Chondrocyte (in vitro differentiated cells): Measurements from ENCODE around the gene LYRM1. TPM values are rescaled to one million over a fixed set of nuclear protein-coding genes. Genes with fewer than 3 reads are reported as not detected.
A peak's percentile ranks its signal among the peaks of the same experiment; 100 is the strongest.

Experiments used
- DNase-seq: peaks from one replicate; pipeline ENCODE4 v3.0.0; 2021; ENCODE audit warnings: mixed read lengths, low spot score
- H3K27ac Mint-ChIP-seq: one replicate; pipeline ENCODE4 v1.8.0; 2021; ENCODE audit warnings: mild to moderate bottlenecking, moderate library complexity, mixed read lengths; ENCODE audit not compliant: unreplicated experiment
- H3K27me3 Mint-ChIP-seq: 2 replicates; pipeline ENCODE4 v1.8.0; 2021; ENCODE audit warnings: low read depth, mixed read lengths
- H3K36me3 Mint-ChIP-seq: 2 replicates; pipeline ENCODE4 v1.8.0; 2021; ENCODE audit warnings: low read depth, mixed read lengths
- H3K4me1 Mint-ChIP-seq: 2 replicates; pipeline ENCODE4 v1.8.0; 2021; ENCODE audit warnings: low read depth, mild to moderate bottlenecking, mixed read lengths
- H3K4me3 Mint-ChIP-seq: one replicate; pipeline ENCODE4 v1.8.0; 2021; ENCODE audit warnings: mild to moderate bottlenecking, moderate library complexity, mixed read lengths; ENCODE audit not compliant: unreplicated experiment
- H3K9me3 Mint-ChIP-seq: 2 replicates; pipeline ENCODE4 v1.8.0; 2021; ENCODE audit warnings: low read depth, mixed read lengths
- CTCF ChIP-seq: fragments of 200-600 bp; sonication (generic); IDR thresholded peaks from 2 replicates; pipeline ENCODE4 v1.5.0; 2021; ENCODE audit warnings: antibody characterized with exemption, mild to moderate bottlenecking, moderate library complexity
- total RNA-seq: library from RNA; stranded (reverse); gene quantifications from 3 replicates; pipeline ENCODE4 v1.2.1, GENCODE V29; 2021

LYRM1 gene
- total RNA-seq, 1 donor from 2014 or later, result 20.1 TPM

GRCh38 chr16:20918486-20919239 lies 18.1 kb downstream of the LYRM1 start:
- H3K27ac Mint-ChIP-seq, result peak overlapping the region; percentile 43
- H3K9me3 Mint-ChIP-seq, result no peaks in the 10 kb centered on the region
- H3K4me3 Mint-ChIP-seq, result no peak overlapping the region
- H3K4me1 Mint-ChIP-seq, result peaks cover 23% of the 10 kb centered on the region
- no peaks in the 10 kb centered on the region for H3K27me3 Mint-ChIP-seq
- no peak for TF ChIP-seq CTCF
- no peak for DNase-seq
- H3K36me3 Mint-ChIP-seq, result peaks cover 6% of the 10 kb centered on the region

GRCh38 chr16:20920091-20920490 lies 19.5 kb downstream of the LYRM1 start:
- H3K4me1 Mint-ChIP-seq, result peaks cover 20% of the 10 kb centered on the region
- no peak for TF ChIP-seq CTCF
- no peak for DNase-seq

DNA sequence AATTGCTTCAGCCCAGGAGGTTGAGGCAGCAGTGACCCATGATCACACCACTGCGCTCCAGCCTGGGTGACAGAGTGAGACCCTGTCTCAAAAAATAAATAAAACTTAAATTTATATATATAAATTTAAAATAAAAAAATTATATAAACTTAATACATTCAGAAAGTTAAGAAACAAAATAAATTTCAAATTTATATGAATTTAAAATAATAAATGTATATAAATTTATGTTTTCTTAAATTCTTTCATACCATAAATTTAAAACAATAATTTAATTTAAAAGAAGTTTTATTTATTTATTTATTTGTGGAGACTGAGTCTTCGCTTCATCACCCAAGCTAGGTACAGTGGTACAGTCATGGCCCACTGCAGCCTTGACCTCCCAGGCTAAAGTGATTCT lies 20.2 kb downstream of the LYRM1 start:
- Mint-ChIP-seq H3K27ac (no peak overlapping the region), H3K9me3 (no peaks in the 10 kb centered on the region), H3K36me3 (peaks cover 8% of the 10 kb centered on the region), H3K27me3 (no peaks in the 10 kb centered on the region), H3K4me1 (peaks cover 20% of the 10 kb centered on the region), H3K4me3 (no peak overlapping the region)
- no peak for TF ChIP-seq CTCF
- no peak for DNase-seq

More at GRCh38 chr16:20920091-20920490, 19.5 kb downstream of the LYRM1 start:
- Mint-ChIP-seq H3K27me3 (no peaks in the 10 kb centered on the region), H3K4me3 (no peak overlapping the region), H3K9me3 (no peaks in the 10 kb centered on the region), H3K27ac (no peak overlapping the region), H3K36me3 (peaks cover 6% of the 10 kb centered on the region)

DNA sequence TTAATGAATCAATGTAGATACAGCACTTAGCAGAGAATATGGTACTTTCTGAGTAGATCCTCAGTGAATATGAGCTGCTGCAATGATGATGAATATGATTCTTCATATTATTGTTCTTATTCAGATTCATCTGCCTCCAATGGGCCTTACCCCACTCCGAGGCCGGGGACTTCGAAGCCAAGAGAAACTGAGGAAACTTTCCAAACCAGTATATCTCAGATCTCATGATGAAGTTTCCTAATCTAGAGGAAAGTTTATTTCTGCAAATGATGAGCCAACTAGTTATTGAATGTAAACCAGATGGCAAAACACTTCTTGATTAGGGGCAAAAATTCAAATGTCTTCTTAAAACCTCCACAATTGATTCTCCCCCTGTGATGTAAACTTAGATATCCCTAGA lies 23.3 kb downstream of the LYRM1 start:
- peaks cover 3% of the 10 kb centered on the region for H3K36me3 Mint-ChIP-seq
- H3K4me3 Mint-ChIP-seq, result no peak overlapping the region

DNA sequence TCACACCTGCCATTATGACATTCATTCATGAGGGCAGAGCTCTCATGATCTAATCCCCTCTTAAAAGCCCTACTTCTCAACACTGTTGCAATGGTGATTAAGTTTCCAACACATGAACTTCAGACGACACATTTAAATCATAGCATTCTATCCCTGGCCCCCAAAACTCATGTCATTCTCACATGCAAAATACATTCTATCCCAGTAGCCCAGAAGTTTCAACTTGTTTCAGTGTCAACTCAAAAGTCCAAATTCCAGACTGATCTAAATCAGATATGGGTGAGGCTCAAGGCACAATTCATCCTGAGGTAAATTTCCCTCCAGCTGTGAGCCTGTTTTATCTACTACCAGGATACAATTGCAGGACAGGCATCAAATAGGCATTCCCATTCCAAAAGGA lies 25.2 kb downstream of the LYRM1 start:
- no peak for DNase-seq
- H3K4me1 Mint-ChIP-seq, result peaks cover 20% of the 10 kb centered on the region
- no peak overlapping the region for H3K4me3 Mint-ChIP-seq
- no peak for TF ChIP-seq CTCF
- H3K27me3 Mint-ChIP-seq, result no peaks in the 10 kb centered on the region
- peaks cover 3% of the 10 kb centered on the region for H3K36me3 Mint-ChIP-seq
- no peak overlapping the region for H3K27ac Mint-ChIP-seq
- no peaks in the 10 kb centered on the region for H3K9me3 Mint-ChIP-seq

More for the DNA sequence above, 23.3 kb downstream of the LYRM1 start:
- Mint-ChIP-seq H3K27ac (no peak overlapping the region), H3K27me3 (no peaks in the 10 kb centered on the region), H3K9me3 (no peaks in the 10 kb centered on the region), H3K4me1 (peaks cover 6% of the 10 kb centered on the region)
- DNase-seq, result no peak
- no peak for TF ChIP-seq CTCF
